Measurements from ENCODE around the gene ADARB2. TPM values are rescaled to one million over a fixed set of nuclear protein-coding genes. Genes with fewer than 3 reads are reported as not detected.

ADARB2 gene
- total RNA-seq, 4 donors from 2014 or later = 0.32 to 1.6 (median 0.80) TPM

DNA sequence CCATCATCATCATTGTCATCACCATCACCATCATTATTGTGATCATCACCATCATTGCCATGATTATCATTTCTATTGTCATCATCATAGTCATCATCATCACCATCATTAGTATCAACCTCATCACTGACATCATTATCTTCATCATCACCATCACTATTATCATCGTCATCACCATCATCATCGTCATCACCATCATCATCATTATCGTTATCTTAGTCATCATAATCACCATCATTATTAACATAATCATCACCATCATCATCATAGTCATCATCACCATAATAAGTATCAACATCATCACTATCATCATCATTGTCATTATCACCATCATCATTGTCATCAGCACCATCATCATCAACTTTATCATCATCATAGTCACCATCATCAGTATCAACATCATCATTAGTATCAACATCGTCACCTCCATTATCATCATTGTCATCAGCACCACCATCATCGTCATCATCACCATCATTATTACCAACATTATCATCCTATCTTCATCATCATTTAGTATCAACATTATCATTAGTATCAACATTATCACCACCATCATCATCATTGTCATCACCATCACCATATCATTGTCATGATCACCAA is 241.3 kb downstream of the ADARB2 start:
- Histone ChIP-seq H3K4me3 (no peak overlapping the region), H3K4me1 (no peaks in the 10 kb centered on the region), H3K9me3 (no peaks in the 10 kb centered on the region), H3K27me3 (no peaks in the 10 kb centered on the region), H3K36me3 (no peaks in the 10 kb centered on the region), H3K27ac (no peak overlapping the region)
- no peak for TF ChIP-seq EP300 (IDR thresholded peaks at IDR 0.05)
- TF ChIP-seq, protein P1, sequence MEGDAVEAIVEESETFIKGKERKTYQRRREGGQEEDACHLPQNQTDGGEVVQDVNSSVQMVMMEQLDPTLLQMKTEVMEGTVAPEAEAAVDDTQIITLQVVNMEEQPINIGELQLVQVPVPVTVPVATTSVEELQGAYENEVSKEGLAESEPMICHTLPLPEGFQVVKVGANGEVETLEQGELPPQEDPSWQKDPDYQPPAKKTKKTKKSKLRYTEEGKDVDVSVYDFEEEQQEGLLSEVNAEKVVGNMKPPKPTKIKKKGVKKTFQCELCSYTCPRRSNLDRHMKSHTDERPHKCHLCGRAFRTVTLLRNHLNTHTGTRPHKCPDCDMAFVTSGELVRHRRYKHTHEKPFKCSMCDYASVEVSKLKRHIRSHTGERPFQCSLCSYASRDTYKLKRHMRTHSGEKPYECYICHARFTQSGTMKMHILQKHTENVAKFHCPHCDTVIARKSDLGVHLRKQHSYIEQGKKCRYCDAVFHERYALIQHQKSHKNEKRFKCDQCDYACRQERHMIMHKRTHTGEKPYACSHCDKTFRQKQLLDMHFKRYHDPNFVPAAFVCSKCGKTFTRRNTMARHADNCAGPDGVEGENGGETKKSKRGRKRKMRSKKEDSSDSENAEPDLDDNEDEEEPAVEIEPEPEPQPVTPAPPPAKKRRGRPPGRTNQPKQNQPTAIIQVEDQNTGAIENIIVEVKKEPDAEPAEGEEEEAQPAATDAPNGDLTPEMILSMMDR (IDR thresholded peaks at IDR 0.05) = no peak
- no peak for TF ChIP-seq POLR2A (IDR thresholded peaks at IDR 0.05)
- no peak for TF ChIP-seq POLR2AphosphoS5 (IDR thresholded peaks at IDR 0.05)
- no peak for DNase-seq (ENCODE audit: low spot score in 2 of 2)
- WGBS = 99% methylated on average over 5 of the region's 5 CpGs

GRCh38 chr10:1492641-1493040 is 244.7 kb downstream of the ADARB2 start:
- no peaks in the 10 kb centered on the region for H3K4me1 ChIP-seq
- no peaks in the 10 kb centered on the region for H3K9me3 ChIP-seq
- H3K36me3 ChIP-seq = no peaks in the 10 kb centered on the region
- no peak overlapping the region for H3K27ac ChIP-seq
- H3K4me3 ChIP-seq = no peak overlapping the region
- H3K27me3 ChIP-seq = no peaks in the 10 kb centered on the region
- WGBS = 84% methylated on average over 9 of the region's 9 CpGs
- no peak for TF ChIP-seq POLR2A (IDR thresholded peaks at IDR 0.05)
- TF ChIP-seq, protein P1 (IDR thresholded peaks at IDR 0.05) = no peak
- no peak for TF ChIP-seq EP300 (IDR thresholded peaks at IDR 0.05)
- no peak for TF ChIP-seq POLR2AphosphoS5 (IDR thresholded peaks at IDR 0.05)
- no peak for DNase-seq (ENCODE audit: low spot score in 2 of 2)

- TF ChIP-seq, protein P1 (IDR thresholded peaks at IDR 0.05) = no peak
- TF ChIP-seq POLR2A (IDR thresholded peaks at IDR 0.05) (no peak), EP300 (IDR thresholded peaks at IDR 0.05) (no peak), POLR2AphosphoS5 (IDR thresholded peaks at IDR 0.05) (no peak)
- no peaks in the 10 kb centered on the region for H3K36me3 ChIP-seq
- no peaks in the 10 kb centered on the region for H3K4me1 ChIP-seq
- H3K4me3 ChIP-seq = no peak overlapping the region
- no peaks in the 10 kb centered on the region for H3K27me3 ChIP-seq
- no peaks in the 10 kb centered on the region for H3K9me3 ChIP-seq
- no peak for DNase-seq (ENCODE audit: low spot score in 2 of 2)
- H3K27ac ChIP-seq = no peak overlapping the region
- WGBS = 89% methylated on average over 2 of the region's 2 CpGs
These were observed 245.4 kb downstream of the ADARB2 start for GRCh38 chr10:1491901-1492300.

DNA sequence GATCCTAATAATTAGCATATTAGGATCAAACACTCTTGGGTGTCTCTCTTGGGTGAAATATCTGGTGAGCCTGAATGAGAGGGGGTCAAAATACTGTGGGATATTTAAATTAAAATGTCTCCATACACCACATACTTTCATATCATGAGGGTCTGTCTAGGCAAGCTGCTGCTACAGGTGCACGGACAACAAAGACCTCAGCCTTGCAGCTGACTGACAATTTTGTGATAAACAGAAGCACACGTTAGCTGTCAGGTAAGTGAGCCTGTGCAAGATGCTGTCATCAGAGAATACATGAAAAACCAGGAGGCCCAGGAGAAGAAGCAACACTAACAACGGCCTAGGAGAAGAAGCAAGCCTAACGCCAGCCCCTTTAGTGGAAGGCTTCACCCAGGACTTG is 247.5 kb downstream of the ADARB2 start:
- 85% methylated on average over 4 of the region's 4 CpGs for WGBS
- H3K9me3 ChIP-seq = no peaks in the 10 kb centered on the region
- H3K36me3 ChIP-seq = no peaks in the 10 kb centered on the region
- TF ChIP-seq POLR2A (IDR thresholded peaks at IDR 0.05) (no peak), POLR2AphosphoS5 (IDR thresholded peaks at IDR 0.05) (no peak), EP300 (IDR thresholded peaks at IDR 0.05) (no peak)
- TF ChIP-seq, protein P1 (IDR thresholded peaks at IDR 0.05) = no peak
- DNase-seq (ENCODE audit: low spot score in 2 of 2) = no peak
- no peak overlapping the region for H3K27ac ChIP-seq
- no peaks in the 10 kb centered on the region for H3K27me3 ChIP-seq
- H3K4me1 ChIP-seq = no peaks in the 10 kb centered on the region
- no peak overlapping the region for H3K4me3 ChIP-seq

DNA sequence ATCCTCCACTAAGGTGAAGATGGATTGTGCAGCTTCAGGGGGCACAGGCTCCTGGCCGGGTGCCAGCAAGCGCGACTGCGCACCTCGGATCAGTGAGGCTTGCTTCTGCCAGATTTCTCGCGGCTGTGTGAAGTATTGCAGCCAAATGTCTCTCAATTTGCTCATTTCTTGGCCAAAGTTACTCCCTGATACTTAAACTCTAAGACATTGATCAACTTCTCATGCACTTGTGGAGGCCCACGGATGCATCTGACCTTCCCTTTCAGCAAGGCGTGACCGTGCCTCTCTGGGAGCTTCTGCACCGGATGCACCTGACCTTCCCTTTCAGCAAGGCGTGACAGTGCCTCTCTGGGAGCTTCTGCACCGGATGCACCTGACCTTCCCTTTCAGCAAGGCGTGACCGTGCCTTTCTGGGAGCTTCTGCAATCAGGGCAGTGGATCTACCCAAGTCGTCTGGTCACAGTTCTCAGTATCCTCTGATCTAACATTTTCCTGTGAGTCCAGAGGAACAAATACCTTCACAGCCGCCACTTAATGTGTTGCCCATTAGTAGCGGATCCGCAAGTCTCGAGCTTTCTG is 248.3 kb downstream of the ADARB2 start:
- TF ChIP-seq POLR2AphosphoS5 (IDR thresholded peaks at IDR 0.05) (no peak), POLR2A (IDR thresholded peaks at IDR 0.05) (no peak), EP300 (IDR thresholded peaks at IDR 0.05) (no peak)
- TF ChIP-seq, protein P1 (IDR thresholded peaks at IDR 0.05) = no peak
- WGBS = 88% methylated on average over 20 of the region's 20 CpGs
- no peak for DNase-seq (ENCODE audit: low spot score in 2 of 2)
- Histone ChIP-seq H3K27ac (no peak overlapping the region), H3K4me3 (no peak overlapping the region), H3K27me3 (no peaks in the 10 kb centered on the region), H3K4me1 (no peaks in the 10 kb centered on the region), H3K9me3 (no peaks in the 10 kb centered on the region), H3K36me3 (no peaks in the 10 kb centered on the region)

Measured in suprapubic skin (tissue), 4 donors.